CD4-positive, alpha-beta memory T cell (primary cell): ENCODE measurements around the gene CPPED1. TPM values are rescaled to one million over a fixed set of nuclear protein-coding genes. Genes with fewer than 3 reads are reported as not detected.

Experiments
- CTCF ChIA-PET: fragments of 350-600 bp; sonication (Branson Sonifier 250); formaldehyde crosslinking; loops from one replicate; lab custom pipeline; 2021; ENCODE audit warnings: inconsistent platforms; ENCODE audit not compliant: partially characterized antibody; lab: Charles Lee
- POLR2A ChIA-PET: fragments of 350-600 bp; sonication (Branson Sonifier 250); formaldehyde crosslinking; loops from one replicate; lab custom pipeline; 2021; ENCODE audit not compliant: partially characterized antibody; lab: Charles Lee
- DNase-seq, 5 donors: peaks; one replicate each; pipeline versions ENCODE4 v3.0.0 to v3.0.0-alpha.2; 2020 to 2022; ENCODE audit warnings: mixed read lengths in 1 of 5
- H3K27ac ChIP-seq: one replicate; pipeline ENCODE4 v1.7.0; 2013; ENCODE audit warnings: low read depth, low read length
- H3K27me3 ChIP-seq: 2 replicates; pipeline ENCODE4 v1.7.0; 2013; ENCODE audit warnings: mild to moderate bottlenecking, low read length, moderate library complexity; ENCODE audit not compliant: insufficient read depth
- H3K36me3 ChIP-seq: 2 replicates; pipeline ENCODE4 v1.7.0; 2013; ENCODE audit warnings: mild to moderate bottlenecking, low read length, moderate library complexity; ENCODE audit not compliant: insufficient read depth
- H3K4me1 ChIP-seq: 2 replicates; pipeline ENCODE4 v1.7.0; 2013; ENCODE audit warnings: mild to moderate bottlenecking, low read length, moderate library complexity; ENCODE audit not compliant: insufficient read depth
- H3K4me3 ChIP-seq, 2 donors: one replicate each; pipeline ENCODE4 v1.7.0; 2013; ENCODE audit warnings: low read length in 2 of 2, mild to moderate bottlenecking in 1 of 2
- H3K9me3 ChIP-seq, 2 donors: one replicate each; pipeline ENCODE4 v1.7.0; 2013; ENCODE audit warnings: low read length in 2 of 2, control low read depth in 1 of 2; ENCODE audit not compliant: control insufficient read depth in 1 of 2
- H3K27ac Mint-ChIP-seq, 7 donors: one replicate each; pipeline ENCODE4 v1.8.0; 2020 to 2021; ENCODE audit warnings: mixed read lengths in 7 of 7, mild to moderate bottlenecking in 6 of 7, inconsistent platforms in 3 of 7, moderate library complexity in 3 of 7
- H3K27me3 Mint-ChIP-seq, 2 donors: one replicate each; pipeline ENCODE4 v1.8.0; 2020 to 2021; ENCODE audit warnings: mixed read lengths in 2 of 2
- H3K36me3 Mint-ChIP-seq, 2 donors: one replicate each; pipeline ENCODE4 v1.8.0; 2020 to 2021; ENCODE audit warnings: mixed read lengths in 2 of 2, inconsistent platforms in 1 of 2, mild to moderate bottlenecking in 1 of 2
- H3K4me1 Mint-ChIP-seq, 4 donors: one replicate each; pipeline ENCODE4 v1.8.0; 2020 to 2021; ENCODE audit warnings: mixed read lengths in 4 of 4, mild to moderate bottlenecking in 1 of 4
- H3K4me3 Mint-ChIP-seq, 8 donors: one replicate each; pipeline ENCODE4 v1.8.0; 2020 to 2021; ENCODE audit warnings: mixed read lengths in 8 of 8, mild to moderate bottlenecking in 7 of 8, moderate library complexity in 6 of 8, inconsistent platforms in 3 of 8
- H3K9me3 Mint-ChIP-seq, 8 donors: one replicate each; pipeline ENCODE4 v1.8.0; 2020 to 2021; ENCODE audit warnings: mixed read lengths in 8 of 8, mild to moderate bottlenecking in 5 of 8, inconsistent platforms in 3 of 8, moderate library complexity in 1 of 8
- intact Hi-C: fragments of 100-400 bp; cut with micrococcal nuclease; formaldehyde crosslinking; loops from one replicate; pipeline ENCODE4 v1.15.1; 2023
- polyA plus RNA-seq, 2 donors: library from polyadenylated mRNA; unstranded; fragments of 300-500 nt; fragmentation: Illumina TruSeq; gene quantifications; one replicate each; pipeline ENCODE4 v1.2.3, GENCODE V29; 2021
- total RNA-seq, 2 experiments: library from RNA; stranded (reverse); gene quantifications; one replicate each; pipeline ENCODE4 v1.2.3, GENCODE V29; 2021

Gene CPPED1
- total and polyA plus RNA-seq, 4 experiments from 2014 or later, result 7.6 to 12.2 (median 8.9) TPM

DNA sequence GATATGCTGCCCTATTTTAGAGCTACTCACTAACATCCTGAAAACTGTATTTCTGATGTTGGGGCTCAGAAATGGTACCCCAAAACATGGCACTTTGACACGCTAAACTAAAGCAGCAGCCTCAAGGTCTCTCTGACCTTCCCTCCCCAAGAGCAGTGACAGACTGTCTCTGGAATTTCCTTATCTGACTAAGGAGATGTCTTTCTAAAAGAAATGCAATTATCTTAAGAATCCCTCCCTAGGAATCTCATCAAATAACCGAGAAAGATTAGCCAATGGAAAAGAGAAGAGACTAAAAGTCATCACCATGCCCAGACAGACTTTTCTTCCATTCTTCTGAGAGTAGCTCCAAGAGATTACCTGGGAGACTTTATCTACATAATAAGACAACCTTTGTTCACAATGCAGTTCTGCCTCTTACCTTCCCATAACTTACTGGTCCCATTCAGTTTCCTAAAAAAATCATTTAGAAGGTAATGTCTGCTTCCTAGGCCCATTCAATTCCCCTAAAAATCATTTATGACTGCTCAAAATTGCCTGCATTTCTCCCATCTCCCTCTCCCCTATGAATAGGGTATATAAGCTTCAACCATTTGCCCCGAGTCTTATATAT lies 123.9 kb downstream of the CPPED1 start:
- no peaks in the 10 kb centered on the region for H3K9me3 ChIP-seq
- no peaks in the 10 kb centered on the region for H3K27me3 Mint-ChIP-seq
- no peaks in the 10 kb centered on the region for H3K27me3 ChIP-seq
- POLR2A ChIA-PET, result no interaction called here
- intact Hi-C loops, result no loop called here
- peaks cover 0 to 16% of the 10 kb centered on the region in 2 donors for H3K36me3 Mint-ChIP-seq
- H3K9me3 Mint-ChIP-seq, result peaks cover 0 to 2% (median 0%) of the 10 kb centered on the region in 8 donors
- H3K27ac ChIP-seq, result no peak overlapping the region
- no peaks in the 10 kb centered on the region for H3K36me3 ChIP-seq
- CTCF ChIA-PET, result no interaction called here
- peaks cover 5% of the 10 kb centered on the region for H3K4me1 ChIP-seq
- no peak overlapping the region for H3K4me3 ChIP-seq
- DNase-seq, result no peak
- H3K4me3 Mint-ChIP-seq, result no peak overlapping the region
- no peak overlapping the region for H3K27ac Mint-ChIP-seq
- H3K4me1 Mint-ChIP-seq, result peaks cover 8 to 20% (median 15%) of the 10 kb centered on the region in 4 donors

DNA sequence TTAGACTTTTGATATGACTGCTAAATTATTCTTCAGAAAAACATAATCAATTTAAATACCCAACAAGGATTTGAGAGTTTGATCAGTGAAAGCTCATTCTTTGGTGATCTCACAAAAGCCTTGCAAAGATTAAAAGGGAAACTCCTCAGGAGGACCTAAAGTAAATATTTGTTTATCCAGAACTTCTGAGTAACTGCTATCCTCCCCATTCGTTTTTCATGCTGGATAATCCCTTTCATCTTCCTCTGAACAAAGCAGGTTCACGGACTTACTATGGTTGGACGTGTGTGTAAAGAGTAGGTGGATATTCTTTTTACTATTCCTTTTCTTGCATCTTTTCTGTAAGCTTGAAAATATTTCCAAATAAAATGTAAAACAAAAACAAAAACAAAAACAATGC lies 124.7 kb downstream of the CPPED1 start:
- Histone ChIP-seq H3K27me3 (no peaks in the 10 kb centered on the region), H3K4me3 (no peak overlapping the region), H3K9me3 (no peaks in the 10 kb centered on the region), H3K36me3 (no peaks in the 10 kb centered on the region), H3K27ac (no peak overlapping the region), H3K4me1 (peaks cover 5% of the 10 kb centered on the region)
- no peak for DNase-seq
- Mint-ChIP-seq H3K36me3 (peaks cover 0 to 16% of the 10 kb centered on the region in 2 donors), H3K27me3 (no peaks in the 10 kb centered on the region), H3K9me3 (peaks cover 0 to 2% (median 0%) of the 10 kb centered on the region in 8 donors), H3K4me1 (peaks cover 8 to 20% (median 15%) of the 10 kb centered on the region in 4 donors), H3K4me3 (no peak overlapping the region), H3K27ac (peak overlapping the region in 1 of 7 donors; percentile 4)
- intact Hi-C loops, result no loop called here
- ChIA-PET CTCF (no interaction called here), POLR2A (no interaction called here)

DNA sequence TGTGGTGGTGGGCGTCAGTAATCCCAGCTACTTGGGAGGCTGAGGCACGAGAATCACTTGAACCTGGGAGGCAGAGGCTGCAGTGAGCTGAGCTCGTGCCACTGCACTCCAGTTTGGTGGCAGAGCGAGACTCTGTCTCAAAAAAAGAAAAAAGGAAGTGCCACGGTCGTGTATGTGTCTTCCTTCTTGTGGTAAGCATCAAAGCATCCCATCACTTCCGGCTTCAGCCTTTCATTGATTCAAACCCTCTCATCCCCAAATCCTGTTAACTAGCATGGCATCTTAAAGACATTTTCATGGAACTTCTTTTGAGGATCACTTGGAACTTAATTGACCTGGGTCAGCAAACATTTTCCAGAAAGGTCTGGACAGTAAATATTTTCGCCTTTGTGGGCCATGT lies 126.2 kb downstream of the CPPED1 start:
- no peaks in the 10 kb centered on the region for H3K27me3 ChIP-seq
- no peaks in the 10 kb centered on the region for H3K9me3 ChIP-seq
- Mint-ChIP-seq H3K27me3 (no peaks in the 10 kb centered on the region), H3K4me1 (peaks cover 8 to 20% (median 15%) of the 10 kb centered on the region in 4 donors), H3K4me3 (peak overlapping the region in 2 of 8 donors; percentile 17 to 57), H3K27ac (no peak overlapping the region), H3K9me3 (peaks cover 0 to 2% (median 0%) of the 10 kb centered on the region in 8 donors), H3K36me3 (peaks cover 0 to 16% of the 10 kb centered on the region in 2 donors)
- intact Hi-C loops, result no loop called here
- ChIA-PET CTCF (no interaction called here), POLR2A (no interaction called here)
- no peak overlapping the region for H3K4me3 ChIP-seq
- H3K36me3 ChIP-seq, result no peaks in the 10 kb centered on the region
- H3K4me1 ChIP-seq, result peaks cover 5% of the 10 kb centered on the region
- no peak overlapping the region for H3K27ac ChIP-seq
- peak in 1 of 5 donors; percentile 1 for DNase-seq

DNA sequence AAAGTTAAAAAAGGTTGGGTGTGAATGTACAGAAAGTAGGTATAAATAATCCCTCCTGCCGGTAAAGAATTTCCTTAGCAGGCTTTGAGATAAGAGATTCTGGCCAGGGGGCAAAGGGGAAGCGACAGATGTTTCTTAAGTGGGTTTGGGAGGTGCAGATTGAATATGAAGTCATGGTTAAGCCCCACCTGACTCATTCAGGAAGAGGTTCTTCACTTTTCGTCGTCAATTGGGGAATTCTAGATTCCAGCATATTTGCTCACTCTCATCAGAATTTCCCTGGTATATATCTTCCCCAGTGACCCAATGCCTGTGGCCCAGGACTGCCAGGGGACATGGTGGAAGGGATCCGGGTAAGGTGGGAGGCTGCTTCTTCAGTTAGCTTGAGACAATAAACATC lies 127.8 kb downstream of the CPPED1 start:
- POLR2A ChIA-PET, result no interaction called here

DNA sequence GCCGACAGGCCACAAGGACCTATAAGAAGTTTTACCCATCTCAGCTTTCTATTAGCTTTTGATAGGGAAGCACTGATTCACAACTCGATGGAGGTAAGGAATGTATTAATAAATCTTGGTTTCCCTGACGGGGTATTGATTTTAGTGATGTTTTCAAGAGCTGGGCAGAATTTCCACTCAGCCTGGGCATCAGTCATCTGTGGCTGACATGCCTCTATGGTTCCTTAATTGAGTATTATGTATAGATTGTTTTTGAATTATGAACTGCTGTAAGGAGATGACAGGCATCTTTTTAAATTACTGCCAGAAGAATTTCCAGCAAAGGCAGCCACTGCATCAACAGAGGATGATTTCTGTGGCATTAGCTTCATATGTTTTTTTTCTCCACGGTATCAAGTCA lies 128.6 kb downstream of the CPPED1 start:
- no peaks in the 10 kb centered on the region for H3K36me3 ChIP-seq
- peaks cover 5% of the 10 kb centered on the region for H3K4me1 ChIP-seq
- no peak overlapping the region for H3K27ac Mint-ChIP-seq
- H3K27me3 Mint-ChIP-seq, result no peaks in the 10 kb centered on the region
- no peak overlapping the region for H3K4me3 Mint-ChIP-seq
- no peaks in the 10 kb centered on the region for H3K9me3 ChIP-seq
- H3K4me1 Mint-ChIP-seq, result peaks cover 8 to 20% (median 15%) of the 10 kb centered on the region in 4 donors
- peaks cover 11 to 20% of the 10 kb centered on the region in 2 donors for H3K36me3 Mint-ChIP-seq
- CTCF ChIA-PET, result no interaction called here
- no peaks in the 10 kb centered on the region for H3K27me3 ChIP-seq
- peaks cover 2 to 10% (median 3%) of the 10 kb centered on the region in 8 donors for H3K9me3 Mint-ChIP-seq
- POLR2A ChIA-PET, result no interaction called here
- no peak overlapping the region for H3K4me3 ChIP-seq
- intact Hi-C loops, result no loop called here
- no peak for DNase-seq
- H3K27ac ChIP-seq, result no peak overlapping the region

More for the DNA sequence above, 127.8 kb downstream of the CPPED1 start:
- H3K4me1 ChIP-seq, result peaks cover 5% of the 10 kb centered on the region
- intact Hi-C loops, result no loop called here
- CTCF ChIA-PET, result no interaction called here
- Mint-ChIP-seq H3K27ac (no peak overlapping the region), H3K4me3 (no peak overlapping the region), H3K9me3 (peaks cover 0 to 4% (median 0%) of the 10 kb centered on the region in 8 donors), H3K27me3 (no peaks in the 10 kb centered on the region), H3K36me3 (peaks cover 8 to 16% of the 10 kb centered on the region in 2 donors), H3K4me1 (peaks cover 8 to 20% (median 15%) of the 10 kb centered on the region in 4 donors)
- no peaks in the 10 kb centered on the region for H3K27me3 ChIP-seq
- H3K4me3 ChIP-seq, result no peak overlapping the region
- no peak for DNase-seq
- H3K9me3 ChIP-seq, result no peaks in the 10 kb centered on the region
- H3K36me3 ChIP-seq, result no peaks in the 10 kb centered on the region
- no peak overlapping the region for H3K27ac ChIP-seq

DNA sequence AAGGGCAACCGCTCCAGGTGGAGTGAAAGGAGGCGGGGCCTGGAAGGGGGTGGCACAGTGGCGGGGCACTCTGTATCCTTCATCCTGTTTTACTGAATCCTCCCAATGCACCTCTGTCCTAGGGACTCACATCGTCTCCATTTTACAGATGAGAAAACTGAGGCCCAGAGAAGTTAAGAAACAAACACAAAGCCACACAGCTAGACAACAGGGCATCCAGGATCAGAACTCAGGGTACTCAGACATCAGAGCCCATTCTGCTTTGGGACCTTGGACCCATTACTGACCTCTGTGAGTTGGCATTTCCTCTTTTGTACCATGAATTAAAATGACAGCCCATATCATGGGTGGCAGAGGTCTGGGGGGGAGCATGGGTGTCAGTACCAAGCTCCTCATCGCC lies 129.2 kb downstream of the CPPED1 start:
- peaks cover 2 to 14% (median 4%) of the 10 kb centered on the region in 8 donors for H3K9me3 Mint-ChIP-seq
- intact Hi-C loops, result no loop called here
- H3K36me3 ChIP-seq, result no peaks in the 10 kb centered on the region

DNA sequence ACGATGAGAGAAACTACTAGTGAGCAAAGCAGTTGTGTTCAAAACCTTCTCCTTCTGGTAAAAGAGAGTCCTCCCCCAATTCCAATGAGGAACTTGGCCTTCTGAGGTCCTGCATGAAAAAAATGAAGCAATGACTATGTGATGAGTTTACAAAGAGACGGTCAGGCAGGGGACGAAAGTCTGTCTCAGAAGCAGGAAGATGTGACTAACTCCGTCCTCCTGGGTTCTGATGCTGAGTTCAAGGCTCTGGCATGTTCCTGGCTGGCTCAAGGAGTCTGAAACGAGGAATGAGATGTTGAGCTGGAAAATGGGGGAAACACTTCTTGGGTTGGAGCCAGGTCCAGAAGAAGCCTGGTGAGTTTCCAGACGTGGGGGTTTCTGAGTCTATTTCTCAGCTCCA lies 129.6 kb downstream of the CPPED1 start:
- Mint-ChIP-seq H3K36me3 (peaks cover 20 to 27% of the 10 kb centered on the region in 2 donors), H3K27me3 (no peaks in the 10 kb centered on the region), H3K27ac (no peak overlapping the region), H3K4me1 (peaks cover 8 to 20% (median 15%) of the 10 kb centered on the region in 4 donors), H3K9me3 (peaks cover 2 to 19% (median 6%) of the 10 kb centered on the region in 8 donors), H3K4me3 (no peak overlapping the region)
- peaks cover 5% of the 10 kb centered on the region for H3K4me1 ChIP-seq
- intact Hi-C loops, result no loop called here
- no peak overlapping the region for H3K4me3 ChIP-seq
- H3K36me3 ChIP-seq, result no peaks in the 10 kb centered on the region
- no peak overlapping the region for H3K27ac ChIP-seq
- no peaks in the 10 kb centered on the region for H3K27me3 ChIP-seq
- CTCF ChIA-PET, result no interaction called here
- POLR2A ChIA-PET, result no interaction called here
- peaks cover 0 to 2% of the 10 kb centered on the region in 2 donors for H3K9me3 ChIP-seq
- no peak for DNase-seq

More for the DNA sequence above, 129.2 kb downstream of the CPPED1 start:
- Mint-ChIP-seq H3K36me3 (peaks cover 16 to 23% of the 10 kb centered on the region in 2 donors), H3K27me3 (no peaks in the 10 kb centered on the region), H3K4me1 (peaks cover 8 to 20% (median 15%) of the 10 kb centered on the region in 4 donors), H3K4me3 (no peak overlapping the region), H3K27ac (no peak overlapping the region)
- H3K4me3 ChIP-seq, result no peak overlapping the region
- H3K9me3 ChIP-seq, result no peaks in the 10 kb centered on the region
- POLR2A ChIA-PET, result no interaction called here
- no peaks in the 10 kb centered on the region for H3K27me3 ChIP-seq
- no peak overlapping the region for H3K27ac ChIP-seq
- peaks cover 5% of the 10 kb centered on the region for H3K4me1 ChIP-seq
- DNase-seq, result peak in 1 of 5 donors; percentile 16
- CTCF ChIA-PET, result no interaction called here
